ENCODE data around the gene SART3. TPM values are rescaled to one million over a fixed set of nuclear protein-coding genes. Genes with fewer than 3 reads are reported as not detected.

SART3 gene
- total and polyA plus RNA-seq, 2 of the 8 experiments (the other 6 are each of a cell fraction or from before 2014, with no cell fraction given) = 16.0 to 103 TPM

GRCh38 chr12:108510836-108511235, 50.1 kb downstream of the SART3 start (continued):
- TF ChIP-seq JUN (IDR thresholded peaks at IDR 0.05; ENCODE audit: low read depth, low read length) (no peak), KDM4A (IDR thresholded peaks at IDR 0.05; ENCODE audit: low read depth, low read length, severe bottlenecking) (no peak), HDAC6 (IDR thresholded peaks at IDR 0.05; ENCODE audit: low read depth, low read length) (no peak), USF2 (IDR thresholded peaks at IDR 0.05; ENCODE audit: low read length) (no peak), CREB1 (IDR thresholded peaks at IDR 0.05) (no peak)

Measured in H1 (cell line).